ENCODE measurements around the gene CHST15.

The CHST15 gene

DNA sequence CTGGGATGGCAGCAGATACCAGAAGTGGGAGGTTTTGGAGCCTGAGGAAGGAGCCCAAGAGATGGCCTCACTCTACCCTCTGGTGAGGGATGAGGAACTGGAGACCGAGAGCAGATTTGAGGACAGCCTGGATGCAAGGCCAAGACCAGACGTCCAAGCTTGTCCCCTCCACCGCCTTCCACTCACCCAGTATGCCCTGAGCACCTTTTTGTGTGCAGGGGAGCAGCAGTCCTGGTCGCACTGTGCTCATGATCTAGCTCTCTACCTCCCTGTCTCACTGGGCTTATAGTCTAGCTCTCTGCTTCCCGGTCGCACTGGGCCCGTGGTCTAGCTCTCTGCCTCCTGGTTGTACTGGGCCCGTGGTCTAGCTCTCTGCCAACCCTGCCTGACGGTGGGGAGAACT, 33.6 kb upstream of the CHST15 start:
- Histone ChIP-seq H3K9me3 (no peaks in the 10 kb centered on the region), H3K4me3 (no peak overlapping the region), H3K4me1 (peaks cover 0 to 6% (median 2%) of the 10 kb centered on the region in 4 donors), H3K36me3 (no peaks in the 10 kb centered on the region), H3K27me3 (no peaks in the 10 kb centered on the region), H3K27ac (no peak overlapping the region)
- TF ChIP-seq, protein P1, sequence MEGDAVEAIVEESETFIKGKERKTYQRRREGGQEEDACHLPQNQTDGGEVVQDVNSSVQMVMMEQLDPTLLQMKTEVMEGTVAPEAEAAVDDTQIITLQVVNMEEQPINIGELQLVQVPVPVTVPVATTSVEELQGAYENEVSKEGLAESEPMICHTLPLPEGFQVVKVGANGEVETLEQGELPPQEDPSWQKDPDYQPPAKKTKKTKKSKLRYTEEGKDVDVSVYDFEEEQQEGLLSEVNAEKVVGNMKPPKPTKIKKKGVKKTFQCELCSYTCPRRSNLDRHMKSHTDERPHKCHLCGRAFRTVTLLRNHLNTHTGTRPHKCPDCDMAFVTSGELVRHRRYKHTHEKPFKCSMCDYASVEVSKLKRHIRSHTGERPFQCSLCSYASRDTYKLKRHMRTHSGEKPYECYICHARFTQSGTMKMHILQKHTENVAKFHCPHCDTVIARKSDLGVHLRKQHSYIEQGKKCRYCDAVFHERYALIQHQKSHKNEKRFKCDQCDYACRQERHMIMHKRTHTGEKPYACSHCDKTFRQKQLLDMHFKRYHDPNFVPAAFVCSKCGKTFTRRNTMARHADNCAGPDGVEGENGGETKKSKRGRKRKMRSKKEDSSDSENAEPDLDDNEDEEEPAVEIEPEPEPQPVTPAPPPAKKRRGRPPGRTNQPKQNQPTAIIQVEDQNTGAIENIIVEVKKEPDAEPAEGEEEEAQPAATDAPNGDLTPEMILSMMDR (IDR thresholded peaks at IDR 0.05) = no peak
- DNase-seq = no peak
- intact Hi-C loops (cut with DNase I; ENCODE audit: low total_unique reads) = no loop called here

DNA sequence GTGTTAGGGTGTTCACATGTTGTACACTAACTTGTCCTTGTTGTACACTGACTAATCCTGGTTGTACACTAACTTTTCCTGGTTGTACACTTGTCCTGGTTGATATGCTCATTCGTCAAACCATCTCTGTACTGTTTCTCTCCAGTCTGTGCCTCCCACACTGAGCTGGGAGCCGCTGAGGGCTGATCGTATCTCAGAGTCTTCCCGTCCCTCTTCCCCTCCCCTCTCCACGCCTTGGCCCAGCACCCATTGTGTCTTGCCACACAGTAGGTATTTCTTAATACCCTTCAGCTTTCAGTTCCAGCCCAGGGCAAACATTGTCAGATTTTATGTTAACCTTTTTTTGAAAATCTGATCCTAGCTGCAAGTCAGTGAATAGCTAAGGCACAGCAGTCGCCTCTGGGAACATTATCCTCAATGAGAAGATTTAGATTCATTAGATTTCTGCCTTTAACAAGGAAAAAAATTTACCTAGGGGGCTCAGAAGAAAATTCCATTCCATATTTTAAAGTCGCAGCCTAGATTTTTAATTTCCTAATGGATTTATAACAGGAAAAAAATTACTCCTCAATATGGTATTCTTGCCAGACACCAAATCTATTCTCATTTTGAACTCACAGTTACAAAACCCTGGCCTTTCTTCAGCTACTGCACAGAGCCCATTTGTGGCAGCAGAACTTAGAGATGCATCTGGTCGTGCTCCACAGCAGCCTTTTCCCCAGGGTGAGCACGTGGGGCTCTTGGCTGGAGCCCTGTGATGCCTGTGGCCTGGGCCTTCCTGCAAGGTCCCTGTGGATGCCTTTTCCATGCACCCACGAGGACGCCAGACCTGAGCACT, 33.0 kb upstream of the CHST15 start:
- H3K27ac ChIP-seq = no peak overlapping the region
- no peak for DNase-seq
- H3K27me3 ChIP-seq = no peaks in the 10 kb centered on the region
- intact Hi-C loops (cut with DNase I; ENCODE audit: low total_unique reads) = no loop called here
- TF ChIP-seq, protein P1 (IDR thresholded peaks at IDR 0.05) = no peak
- H3K4me3 ChIP-seq = no peak overlapping the region
- H3K36me3 ChIP-seq = no peaks in the 10 kb centered on the region
- H3K9me3 ChIP-seq = no peaks in the 10 kb centered on the region
- H3K4me1 ChIP-seq = peaks cover 0 to 6% (median 2%) of the 10 kb centered on the region in 4 donors

DNA sequence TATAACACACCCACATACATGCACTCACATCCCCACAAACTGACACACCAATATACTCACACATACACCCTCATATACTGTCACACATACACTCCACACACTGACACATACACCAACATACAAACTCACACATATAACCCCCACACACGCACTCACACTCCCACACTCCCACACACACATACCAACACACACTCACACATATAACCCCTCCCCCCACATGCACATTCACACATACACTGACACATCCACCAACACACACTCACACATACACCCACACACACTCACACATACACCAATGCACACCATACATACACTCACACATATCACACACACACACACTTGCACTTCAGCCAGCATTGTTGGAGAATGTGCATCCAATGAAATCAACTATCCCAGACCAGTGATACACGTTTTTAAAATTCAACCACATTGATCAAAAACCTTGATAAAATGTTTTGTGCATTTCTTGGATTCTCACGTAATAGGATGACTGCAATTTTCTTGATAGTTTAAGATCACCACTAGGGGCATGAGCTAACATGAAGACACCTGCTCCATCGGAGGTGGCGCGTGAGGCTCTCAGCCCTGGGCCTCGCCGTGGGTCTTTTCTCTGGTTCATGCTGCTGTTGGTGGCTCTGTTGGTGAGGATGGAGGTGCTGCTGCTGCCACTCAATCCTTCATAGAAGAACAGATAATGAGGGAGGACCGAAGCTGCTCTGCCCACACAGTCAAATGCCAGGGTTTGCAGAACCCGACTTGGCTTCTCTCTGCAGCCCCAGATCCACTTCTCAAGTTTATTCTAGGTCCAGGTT, 32.1 kb upstream of the CHST15 start:
- Histone ChIP-seq H3K4me1 (peaks cover 0 to 6% (median 2%) of the 10 kb centered on the region in 4 donors), H3K27me3 (no peaks in the 10 kb centered on the region), H3K4me3 (no peak overlapping the region), H3K9me3 (no peaks in the 10 kb centered on the region), H3K36me3 (no peaks in the 10 kb centered on the region), H3K27ac (no peak overlapping the region)
- no peak for DNase-seq
- intact Hi-C loops (cut with DNase I; ENCODE audit: low total_unique reads) = no loop called here
- TF ChIP-seq, protein P1 (IDR thresholded peaks at IDR 0.05) = peak; percentile 19 to 28

DNA sequence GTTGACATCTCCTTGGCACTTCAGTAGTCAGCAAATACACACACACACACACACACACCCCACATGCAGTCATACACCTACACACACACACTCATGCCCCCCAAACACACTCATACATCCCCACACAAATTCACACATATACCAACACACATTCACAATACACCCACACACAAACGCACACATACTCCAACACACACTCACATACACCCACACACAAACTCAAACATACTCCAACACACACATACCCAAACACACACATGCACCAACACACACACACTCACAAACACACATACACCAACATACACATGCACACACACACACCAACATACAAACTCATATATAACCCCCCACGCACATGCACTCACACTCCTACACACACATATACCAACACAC, 31.4 kb upstream of the CHST15 start:
- Histone ChIP-seq H3K4me3 (no peak overlapping the region), H3K27ac (no peak overlapping the region), H3K27me3 (no peaks in the 10 kb centered on the region), H3K36me3 (no peaks in the 10 kb centered on the region), H3K4me1 (peaks cover 0 to 6% (median 2%) of the 10 kb centered on the region in 4 donors), H3K9me3 (no peaks in the 10 kb centered on the region)
- no peak for DNase-seq
- intact Hi-C loops (cut with DNase I; ENCODE audit: low total_unique reads) = no loop called here
- TF ChIP-seq, protein P1 (IDR thresholded peaks at IDR 0.05) = no peak

DNA sequence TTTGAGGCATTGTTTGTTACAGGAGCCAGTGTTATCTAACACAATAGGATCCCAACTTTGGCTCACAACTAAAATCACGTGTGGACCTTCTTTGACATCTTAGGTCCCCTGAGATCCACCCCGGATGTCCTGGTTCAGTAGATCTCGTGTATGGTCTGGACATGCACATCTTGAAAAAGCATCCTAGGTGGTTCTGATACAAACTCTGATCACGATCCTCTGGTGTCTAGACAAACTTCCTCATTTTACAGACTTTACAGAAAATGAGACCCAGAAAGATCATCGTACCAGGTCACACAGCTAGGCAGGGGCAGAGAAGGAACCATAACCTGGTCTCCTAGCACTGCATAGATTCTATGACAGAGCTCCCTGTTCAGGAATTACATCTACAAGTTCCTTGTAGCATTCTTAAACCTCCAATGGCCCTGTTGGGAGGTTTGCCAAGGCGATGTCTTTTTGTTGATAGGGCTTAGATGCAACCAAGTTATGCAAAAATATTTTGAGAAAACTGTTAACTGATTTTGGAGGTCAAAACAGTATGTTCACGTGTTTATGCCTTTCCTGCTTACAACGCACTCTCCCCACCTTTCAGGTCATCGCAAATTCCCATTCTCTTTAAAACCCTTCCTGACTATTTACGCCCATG, 30.8 kb upstream of the CHST15 start:
- TF ChIP-seq, protein P1 (IDR thresholded peaks at IDR 0.05) = no peak
- Histone ChIP-seq H3K9me3 (no peaks in the 10 kb centered on the region), H3K27ac (no peak overlapping the region), H3K4me1 (peaks cover 0 to 6% (median 2%) of the 10 kb centered on the region in 4 donors), H3K27me3 (no peaks in the 10 kb centered on the region), H3K36me3 (no peaks in the 10 kb centered on the region), H3K4me3 (no peak overlapping the region)
- no peak for DNase-seq
- intact Hi-C loops (cut with DNase I; ENCODE audit: low total_unique reads) = no loop called here
